DMS114 treated with DMSO at 0.1 percent for 48 hours (cell line): ENCODE data around the gene FLVCR2.

Experiments used
- DNase-seq: peaks from one replicate; lab custom pipeline; 2025; ENCODE audit not compliant: unreplicated experiment; lab: John Stamatoyannopoulos, UW

The FLVCR2 gene

GRCh38 chr14:75578102-75578785 is at the start of gene FLVCR2:
Gene FLVCR2, plus strand, starts transcription at chr14:75578620. Its CDS starts 353 bp downstream, at chr14:75578973.
- DNase-seq, result peak; percentile 14

- DNase-seq, result no peak
Observed at GRCh38 chr14:75531256-75531655, 47.2 kb upstream of the FLVCR2 start.

- DNase-seq, result no peak
Observed at GRCh38 chr14:75531660-75532317, 46.6 kb upstream of the FLVCR2 start.

- DNase-seq, result no peak
Observed at GRCh38 chr14:75533791-75534555, 44.4 kb upstream of the FLVCR2 start.

- DNase-seq, result no peak
Observed at GRCh38 chr14:75535164-75535898, 43.1 kb upstream of the FLVCR2 start.

- no peak for DNase-seq
Observed at GRCh38 chr14:75537071-75537470, 41.3 kb upstream of the FLVCR2 start.

- no peak for DNase-seq
Observed at GRCh38 chr14:75539162-75539560, 39.3 kb upstream of the FLVCR2 start.

- DNase-seq, result no peak
Observed at GRCh38 chr14:75539561-75540478, 38.6 kb upstream of the FLVCR2 start.

GRCh38 chr14:75540479-75540851 is 38.0 kb upstream of the FLVCR2 start:
- no peak for DNase-seq

GRCh38 chr14:75542588-75543091 is 35.8 kb upstream of the FLVCR2 start:
- DNase-seq, result no peak

GRCh38 chr14:75543253-75543652 is 35.2 kb upstream of the FLVCR2 start:
- no peak for DNase-seq

- DNase-seq, result no peak
Observed at GRCh38 chr14:75543786-75544185, 34.6 kb upstream of the FLVCR2 start.

GRCh38 chr14:75545907-75546306 is 32.5 kb upstream of the FLVCR2 start:
- no peak for DNase-seq

- DNase-seq, result no peak
Observed at GRCh38 chr14:75547552-75548250, 30.7 kb upstream of the FLVCR2 start.

- no peak for DNase-seq
Observed at GRCh38 chr14:75548544-75548943, 29.9 kb upstream of the FLVCR2 start.

- no peak for DNase-seq
Observed at GRCh38 chr14:75549169-75549568, 29.3 kb upstream of the FLVCR2 start.

GRCh38 chr14:75551021-75551420 is 27.4 kb upstream of the FLVCR2 start:
- DNase-seq, result no peak

- DNase-seq, result no peak
Observed at GRCh38 chr14:75553157-75553556, 25.3 kb upstream of the FLVCR2 start.

- no peak for DNase-seq
Observed at GRCh38 chr14:75553761-75554364, 24.6 kb upstream of the FLVCR2 start.
